Progenitor cell of endocrine pancreas (in vitro differentiated cells): Measurements from ENCODE around the gene CD81. TPM values are rescaled to one million over a fixed set of nuclear protein-coding genes. Genes with fewer than 3 reads are reported as not detected.

Source experiments
- DNase-seq: peaks from one replicate; pipeline ENCODE4 v3.0.0; 2021; ENCODE audit warnings: low spot score; ENCODE audit not compliant: unreplicated experiment
- H3K27ac Mint-ChIP-seq: 2 replicates; pipeline ENCODE4 v1.8.0; 2021; ENCODE audit warnings: mild to moderate bottlenecking, moderate library complexity, mixed read lengths
- H3K27me3 Mint-ChIP-seq: 2 replicates; pipeline ENCODE4 v1.8.0; 2021; ENCODE audit warnings: mixed read lengths
- H3K36me3 Mint-ChIP-seq: 2 replicates; pipeline ENCODE4 v1.8.0; 2022; ENCODE audit warnings: mixed read lengths; ENCODE audit not compliant: insufficient read depth
- H3K4me1 Mint-ChIP-seq: 2 replicates; pipeline ENCODE4 v1.8.0; 2021; ENCODE audit warnings: low read depth, mixed read lengths
- H3K4me3 Mint-ChIP-seq: 2 replicates; pipeline ENCODE4 v1.8.0; 2021; ENCODE audit warnings: low read depth, mild to moderate bottlenecking, moderate library complexity, mixed read lengths
- H3K9me3 Mint-ChIP-seq: 2 replicates; pipeline ENCODE4 v1.8.0; 2021; ENCODE audit warnings: low read depth, mixed read lengths
- CTCF ChIP-seq: fragments of 200-600 bp; sonication (generic); IDR thresholded peaks from one replicate; pipeline ENCODE4 v1.5.0; 2021; ENCODE audit warnings: antibody characterized with exemption, mild to moderate bottlenecking; ENCODE audit not compliant: unreplicated experiment
- total RNA-seq: library from RNA; stranded (reverse); gene quantifications from 2 replicates; pipeline ENCODE4 v1.2.1, GENCODE V29; 2021

The CD81 gene
- total RNA-seq, 1 donor from 2014 or later, result 166 TPM

GRCh38 chr11:2378527-2379210, 1.6 kb downstream of the CD81 start:
- peak overlapping the region; percentile 83 for H3K27ac Mint-ChIP-seq
- peaks cover 18% of the 10 kb centered on the region for H3K27me3 Mint-ChIP-seq
- H3K4me1 Mint-ChIP-seq, result peaks cover 7% of the 10 kb centered on the region
- peaks cover 2% of the 10 kb centered on the region for H3K36me3 Mint-ChIP-seq
- TF ChIP-seq CTCF, result no peak
- H3K9me3 Mint-ChIP-seq, result no peaks in the 10 kb centered on the region
- no peak for DNase-seq
- H3K4me3 Mint-ChIP-seq, result peak overlapping the region; percentile 86

GRCh38 chr11:2379466-2380174, 2.5 kb downstream of the CD81 start:
- Mint-ChIP-seq H3K27ac (no peak overlapping the region), H3K36me3 (peaks cover 2% of the 10 kb centered on the region), H3K4me3 (no peak overlapping the region), H3K4me1 (peaks cover 7% of the 10 kb centered on the region), H3K27me3 (peaks cover 14% of the 10 kb centered on the region), H3K9me3 (no peaks in the 10 kb centered on the region)
- DNase-seq, result no peak
- no peak for TF ChIP-seq CTCF

GRCh38 chr11:2380396-2380795, 3.3 kb downstream of the CD81 start:
- no peak for DNase-seq
- no peaks in the 10 kb centered on the region for H3K9me3 Mint-ChIP-seq
- TF ChIP-seq CTCF, result no peak
- peaks cover 10% of the 10 kb centered on the region for H3K27me3 Mint-ChIP-seq
- H3K27ac Mint-ChIP-seq, result no peak overlapping the region
- peaks cover 2% of the 10 kb centered on the region for H3K36me3 Mint-ChIP-seq
- no peak overlapping the region for H3K4me3 Mint-ChIP-seq
- peaks cover 7% of the 10 kb centered on the region for H3K4me1 Mint-ChIP-seq

GRCh38 chr11:2380807-2381350, 3.8 kb downstream of the CD81 start:
- no peak for DNase-seq
- no peak overlapping the region for H3K4me3 Mint-ChIP-seq
- no peak overlapping the region for H3K27ac Mint-ChIP-seq

More at GRCh38 chr11:2380807-2381350, 3.8 kb downstream of the CD81 start:
- TF ChIP-seq CTCF, result no peak
- peaks cover 7% of the 10 kb centered on the region for H3K4me1 Mint-ChIP-seq
- H3K27me3 Mint-ChIP-seq, result peaks cover 7% of the 10 kb centered on the region
- peaks cover 2% of the 10 kb centered on the region for H3K36me3 Mint-ChIP-seq
- no peaks in the 10 kb centered on the region for H3K9me3 Mint-ChIP-seq
